Stimulated activated CD4-positive, alpha-beta T cell treated with anti-CD3 and anti-CD28 coated beads, TNF-alpha, amount 100 ng/mL, for 1 hour (primary cell): ENCODE data around the gene HERC5.
A peak's percentile ranks its signal among the peaks of the same experiment; 100 is the strongest.
"Not testable (repeated sequence)": the region's sequence is repeated elsewhere in the genome, so short reads cannot be mapped to it uniquely, and the experiment has no call there.

Source experiments
- DNase-seq, 3 donors: peaks; one replicate each; pipeline ENCODE4 v3.0.0-alpha.2; 2020; ENCODE audit warnings: low read depth in 3 of 3, low spot score in 1 of 3

The HERC5 gene

DNA sequence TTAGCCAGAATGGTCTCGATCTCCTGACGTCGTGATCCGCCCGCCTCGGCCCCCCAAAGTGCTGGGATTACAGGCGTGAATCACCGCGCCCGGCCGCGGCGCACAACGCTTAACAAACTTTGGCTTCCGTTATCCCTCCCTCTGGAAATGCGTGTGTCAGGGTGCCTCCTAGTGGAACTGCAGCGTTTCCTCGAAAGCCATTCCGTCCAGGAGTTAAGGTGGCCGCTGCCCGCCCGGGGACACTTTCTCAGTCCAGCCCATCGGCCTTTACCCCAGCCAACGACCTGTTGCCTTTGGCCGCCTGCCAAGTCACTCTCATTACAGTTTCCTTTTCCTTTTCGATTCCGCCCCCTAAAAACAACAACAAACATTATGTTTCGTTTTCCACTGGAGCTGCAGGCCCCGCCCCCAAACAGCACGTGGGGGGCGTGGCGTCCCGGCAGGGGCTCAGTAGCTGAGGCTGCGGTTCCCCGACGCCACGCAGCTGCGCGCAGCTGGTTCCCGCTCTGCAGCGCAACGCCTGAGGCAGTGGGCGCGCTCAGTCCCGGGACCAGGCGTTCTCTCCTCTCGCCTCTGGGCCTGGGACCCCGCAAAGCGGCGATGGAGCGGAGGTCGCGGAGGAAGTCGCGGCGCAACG, at the start of gene HERC5:
Gene HERC5, plus strand, starts transcription at position 450 of the 637 bp plus-strand sequence. Its CDS starts 151 bp downstream, at position 601.
- peak; percentile 76 to 81 (median 78) for DNase-seq

DNA sequence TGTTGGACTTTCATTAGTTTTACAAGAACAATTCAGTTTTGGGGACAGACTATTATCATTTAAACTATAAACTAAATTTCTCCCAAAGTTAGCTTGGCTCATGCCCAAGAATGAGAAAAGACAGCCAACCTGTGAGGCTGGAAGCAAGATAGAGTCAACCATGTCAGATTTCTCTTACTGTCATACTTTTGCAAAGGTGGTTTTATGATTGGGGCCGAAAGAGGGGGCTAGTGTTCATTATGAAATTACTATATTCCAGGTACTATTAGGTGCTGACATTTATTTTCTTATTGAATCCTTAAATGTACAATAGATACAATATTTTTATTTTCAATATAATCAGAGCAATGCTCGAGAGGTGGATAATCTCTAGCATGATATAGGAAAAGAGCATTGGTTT, 47.7 kb upstream of the HERC5 start:
- DNase-seq, result no peak

DNA sequence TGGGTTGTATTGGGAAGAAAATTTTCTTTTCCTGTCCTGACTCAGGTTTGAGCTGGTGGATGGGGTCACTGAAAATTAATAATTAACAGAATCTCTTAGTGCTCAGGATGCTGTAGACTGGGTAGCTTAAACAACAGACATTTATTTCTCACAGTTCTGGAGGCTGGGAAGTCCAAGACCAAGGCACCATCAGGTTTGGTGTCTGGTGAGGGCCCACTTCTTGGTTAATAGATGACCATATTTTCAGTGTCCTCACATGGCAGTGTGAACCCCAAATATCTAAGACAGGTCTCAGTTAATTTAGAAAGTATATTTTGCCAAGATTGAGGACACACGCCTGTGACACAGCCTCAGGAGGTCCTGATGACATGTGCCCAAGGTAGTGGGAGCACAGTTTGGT, 47.1 kb upstream of the HERC5 start:
- DNase-seq, result no peak

DNA sequence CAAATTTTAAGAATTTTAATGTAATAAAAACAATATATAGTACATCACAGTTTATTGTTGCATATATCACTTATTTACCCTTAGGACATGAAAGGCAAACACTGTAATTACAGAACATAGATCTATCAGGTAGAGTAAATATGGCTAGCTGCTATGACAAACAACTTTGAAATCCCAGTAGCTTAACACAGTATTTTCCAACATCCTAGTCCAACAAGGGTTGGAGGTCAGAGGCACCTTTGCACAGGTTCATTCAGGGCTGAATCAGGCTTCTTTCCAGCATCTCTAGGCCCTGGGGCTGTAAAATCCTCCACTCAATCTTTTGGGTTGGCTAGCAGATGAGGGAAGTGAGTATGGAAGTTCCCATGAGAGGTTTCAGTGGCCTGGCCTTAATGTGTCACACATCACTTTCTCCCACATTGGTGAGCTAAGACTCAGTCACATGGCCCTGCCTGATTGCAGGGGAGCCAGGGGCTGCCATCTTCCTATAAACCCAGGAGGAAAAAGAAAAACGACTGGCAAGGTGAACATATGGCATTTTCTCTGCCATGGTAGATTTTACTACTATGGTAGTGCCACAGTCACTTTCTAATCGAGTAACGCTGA, 45.3 kb upstream of the HERC5 start:
- no peak for DNase-seq

DNA sequence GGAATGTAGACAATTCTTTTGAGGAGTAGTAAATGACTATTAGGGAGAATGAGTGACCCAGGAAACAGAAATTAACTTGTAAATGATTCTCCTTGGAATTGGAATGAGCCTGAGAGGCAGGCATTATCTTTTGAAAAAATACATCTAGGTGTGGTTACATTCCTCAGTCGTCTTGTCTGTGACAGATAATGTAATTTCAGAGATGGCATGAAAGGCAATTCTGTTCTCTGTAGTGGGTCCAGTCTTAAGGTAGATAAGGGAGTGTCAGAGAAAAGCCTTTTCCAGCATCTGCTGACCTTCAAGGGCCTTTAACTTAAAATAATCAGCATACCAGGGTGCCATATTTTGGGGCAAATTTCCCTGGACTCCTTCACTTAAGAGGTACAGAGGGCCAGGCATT, 43.1 kb upstream of the HERC5 start:
- DNase-seq, result no peak

DNA sequence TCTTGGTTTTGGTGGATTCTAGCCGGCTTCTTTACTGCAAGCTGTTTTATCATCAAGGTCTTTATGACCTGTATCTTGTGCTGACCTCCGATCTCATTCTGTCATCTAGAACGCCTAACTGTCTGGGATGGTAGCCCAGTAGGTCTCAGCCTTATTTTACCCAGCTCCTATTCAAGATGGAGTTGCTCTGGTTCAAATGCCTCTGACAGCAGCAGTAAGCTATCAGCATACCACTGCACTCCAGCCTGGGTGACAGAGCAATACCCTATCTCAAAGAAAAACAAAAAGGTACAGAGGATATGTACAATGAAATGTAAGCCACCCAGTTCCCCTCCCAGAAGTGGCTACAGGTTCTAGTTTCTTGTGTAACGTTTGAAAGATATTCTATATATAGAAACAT, 42.2 kb upstream of the HERC5 start:
- DNase-seq, result no peak

DNA sequence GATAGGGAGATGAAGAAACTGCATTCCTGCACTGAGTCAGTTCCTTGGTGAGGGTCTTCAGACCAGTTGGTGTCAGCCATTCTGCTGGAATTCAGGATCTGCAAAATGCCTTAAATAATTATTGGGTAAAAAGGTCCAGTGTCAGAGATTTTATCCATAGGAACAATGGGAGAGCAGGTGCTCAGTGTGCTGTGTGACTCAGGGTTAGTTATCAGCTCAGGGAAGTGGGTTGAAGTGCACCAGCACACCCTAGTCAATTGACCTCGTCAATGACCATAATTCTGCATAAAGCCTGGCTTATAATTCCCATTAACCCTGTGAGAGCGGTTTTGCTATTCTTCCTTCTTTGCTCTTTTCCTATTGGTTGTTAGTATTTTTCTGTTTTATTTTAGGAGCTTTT, 40.9 kb upstream of the HERC5 start:
- DNase-seq, result no peak

DNA sequence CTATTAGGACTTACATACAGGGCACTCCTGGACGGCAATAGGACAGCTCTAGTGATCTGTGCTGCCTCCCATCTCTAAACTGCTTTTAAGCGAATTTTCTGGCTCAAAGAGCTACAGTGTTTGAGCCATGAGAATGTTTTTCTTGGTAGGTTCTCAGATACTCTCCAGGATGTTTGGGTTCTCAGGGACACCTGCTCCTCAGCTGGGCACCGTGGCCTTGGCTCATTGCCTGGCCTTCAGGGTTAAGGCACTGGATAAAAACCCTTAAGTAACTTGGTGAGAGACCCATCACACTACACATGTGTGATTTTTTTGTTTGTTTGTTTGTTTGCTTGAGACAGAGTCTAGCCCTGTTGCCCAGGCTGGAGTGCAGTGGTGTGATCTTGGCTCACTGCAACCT, 38.5 kb upstream of the HERC5 start:
- DNase-seq, result no peak

DNA sequence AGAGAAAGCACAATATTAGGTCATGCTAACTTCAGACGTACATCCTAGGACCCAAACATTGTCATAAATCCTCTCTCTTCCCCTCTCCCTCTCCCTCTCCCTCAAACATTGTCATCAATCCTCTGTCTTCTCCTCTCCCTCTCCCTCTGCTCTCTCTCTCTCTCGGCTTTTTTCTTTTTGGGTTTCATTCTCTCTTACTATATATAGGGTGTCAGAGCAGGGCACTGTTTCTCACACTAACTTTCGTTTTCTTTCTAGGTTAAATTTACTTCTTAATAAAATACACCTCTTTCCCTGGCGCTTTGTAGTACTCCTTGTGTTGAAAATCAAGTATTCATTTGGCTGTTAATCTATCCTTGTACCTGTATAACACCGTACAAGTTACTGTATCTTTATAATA, 37.0 kb upstream of the HERC5 start:
- no peak for DNase-seq

DNA sequence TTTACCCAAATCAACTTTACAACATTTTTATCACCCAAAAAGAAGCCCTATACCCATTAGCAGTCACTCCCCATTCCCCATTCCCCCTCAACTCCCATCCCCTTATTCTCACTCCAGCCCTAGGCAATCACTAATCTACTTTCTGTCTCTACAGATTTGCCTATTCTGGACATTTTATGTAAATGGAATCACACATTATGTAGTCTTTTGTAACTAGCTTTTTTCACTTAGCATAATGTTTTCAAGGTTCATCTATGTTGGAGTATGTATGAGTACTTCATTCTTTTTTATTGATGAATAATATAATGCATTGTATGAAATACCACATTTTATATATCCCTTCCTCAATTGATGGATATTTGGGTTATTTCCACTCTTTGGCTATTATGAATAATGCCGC, 36.1 kb upstream of the HERC5 start:
- DNase-seq, result no peak

DNA sequence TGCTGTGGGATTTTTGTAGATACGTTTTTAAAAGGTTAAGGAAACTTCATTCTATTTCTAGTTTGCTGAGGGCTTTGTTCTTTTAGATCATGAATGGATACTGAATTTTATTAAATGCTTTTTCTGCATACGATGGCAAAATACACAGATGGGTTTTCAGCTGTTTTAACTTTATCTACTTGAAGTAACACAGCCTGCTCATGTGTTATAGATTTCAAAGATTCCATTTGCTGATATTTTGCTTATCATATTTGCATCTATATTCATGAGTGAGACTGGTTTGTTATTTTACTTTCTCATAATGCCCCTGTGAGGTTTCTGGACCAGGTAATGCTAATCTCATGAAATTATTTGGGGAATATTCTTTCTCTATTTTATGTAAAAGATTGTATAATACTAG, 34.5 kb upstream of the HERC5 start:
- DNase-seq, result no peak

DNA sequence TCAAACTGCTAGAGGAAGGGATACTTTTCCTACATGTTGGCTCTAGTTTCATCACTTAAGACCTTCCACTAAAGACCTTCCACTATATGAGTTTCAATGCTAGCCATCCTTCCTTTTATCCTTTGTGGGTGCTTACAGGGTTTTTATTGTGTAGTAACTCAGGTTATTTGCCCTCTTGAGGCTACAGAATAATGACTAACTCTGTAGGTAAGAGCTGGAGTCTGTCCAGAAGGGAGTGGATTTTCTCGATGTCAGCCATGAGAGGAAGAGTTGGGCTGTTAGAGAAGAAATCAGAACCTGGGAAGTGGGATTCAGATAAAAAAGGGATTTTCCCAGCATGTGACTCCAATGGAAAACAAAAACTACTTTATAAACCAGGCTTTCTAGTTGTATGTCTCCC, 27.5 kb upstream of the HERC5 start:
- DNase-seq, result no peak

DNA sequence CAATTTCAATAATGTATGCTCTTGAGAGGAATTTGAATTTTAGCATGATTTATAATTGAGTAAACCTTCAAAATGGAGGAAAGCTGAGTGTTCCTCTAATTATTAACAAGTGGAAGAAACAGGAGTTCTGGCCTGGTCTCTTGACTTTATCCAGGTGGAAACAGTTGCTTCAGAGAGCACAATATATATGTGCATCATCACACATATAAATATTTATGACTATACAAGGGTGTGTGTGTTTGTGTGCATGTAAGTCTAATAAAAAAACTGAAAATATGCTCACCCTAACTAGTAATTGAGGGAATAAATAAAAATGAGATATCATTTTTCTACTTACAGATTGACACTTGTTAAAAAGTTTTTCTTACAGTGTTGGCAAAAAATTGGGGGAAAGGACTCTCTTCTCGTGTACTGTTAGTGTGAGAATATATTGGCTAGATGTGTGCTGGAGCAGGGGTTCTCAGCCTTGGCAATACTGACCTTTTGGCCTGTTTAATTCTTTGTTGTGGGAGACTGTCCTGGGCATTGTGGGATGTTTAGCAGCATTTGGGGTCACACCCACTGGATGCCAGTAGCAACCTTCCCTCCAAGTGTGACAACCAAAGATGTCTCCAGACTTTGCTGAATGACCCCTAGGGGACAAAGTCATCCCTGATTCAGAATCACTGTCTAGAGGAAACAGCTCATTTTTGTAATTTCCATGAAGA, 20.8 kb upstream of the HERC5 start:
- DNase-seq, result no peak

DNA sequence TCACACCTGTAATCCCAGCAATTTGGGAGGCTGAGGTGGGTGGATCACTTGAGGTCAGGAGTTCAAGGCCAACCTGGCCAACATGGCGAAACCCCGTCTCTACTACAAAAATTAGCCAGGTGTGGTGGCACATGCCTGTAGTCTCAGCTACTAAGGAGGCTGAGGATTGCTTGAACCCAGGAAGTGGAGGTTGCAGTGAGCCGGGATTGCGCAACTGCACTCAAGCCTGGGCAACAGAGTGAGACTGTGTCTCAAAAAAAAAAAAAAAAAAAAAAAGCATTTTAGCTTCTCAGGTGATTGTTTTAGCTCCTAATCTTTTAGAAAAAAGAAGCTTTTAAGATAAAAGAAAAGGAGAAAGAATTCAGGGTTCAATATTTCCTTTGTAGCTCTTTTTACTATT, 19.0 kb upstream of the HERC5 start:
- not testable (repeated sequence) for DNase-seq

DNA sequence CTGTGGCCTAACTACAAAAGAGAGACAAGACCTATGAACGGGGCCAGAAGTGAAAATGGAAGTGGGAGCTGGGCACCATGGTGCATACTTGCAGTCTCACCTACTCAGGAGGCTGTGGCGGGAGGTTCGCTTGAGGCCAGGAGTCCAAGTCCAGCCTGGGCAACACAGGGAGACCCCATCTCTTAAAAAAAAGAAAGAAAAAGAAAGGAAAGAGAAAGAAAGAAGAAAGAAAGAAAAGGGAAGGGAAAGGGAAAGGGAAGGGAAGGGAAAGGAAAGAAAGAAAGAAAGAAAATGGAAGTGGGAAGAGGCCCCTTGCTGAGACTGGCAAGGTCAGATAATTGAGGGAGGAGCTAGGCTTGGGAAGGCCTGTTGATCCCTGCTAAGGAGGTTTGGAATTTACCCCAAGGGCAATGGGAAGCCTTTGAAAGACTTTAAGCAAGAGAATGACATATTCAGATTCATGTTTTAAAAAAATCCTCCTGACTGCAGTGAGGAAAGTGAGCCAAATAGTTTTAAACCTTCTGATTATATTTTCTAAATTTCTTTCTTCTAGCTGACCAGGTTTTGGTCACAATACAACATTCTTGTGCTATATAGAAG, 17.7 kb upstream of the HERC5 start:
- no peak for DNase-seq

DNA sequence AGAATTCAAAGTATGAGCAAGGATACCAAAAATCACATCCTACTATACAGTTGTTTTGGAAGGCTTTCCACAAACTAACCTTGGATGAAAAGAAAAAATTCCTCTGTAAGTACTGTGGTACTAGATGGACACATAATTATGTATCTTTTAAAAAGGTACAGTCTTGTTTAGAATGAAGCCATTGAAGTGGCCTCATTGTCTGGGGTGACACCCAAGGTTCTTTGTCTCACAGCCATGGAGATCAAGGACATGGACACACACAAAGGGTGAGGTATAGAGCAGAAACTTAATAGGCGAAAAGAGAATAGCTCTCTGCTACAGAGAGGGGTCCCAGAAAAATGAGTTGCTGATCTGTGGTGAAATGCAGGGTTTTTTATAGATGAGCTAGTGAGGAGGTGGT, 16.8 kb upstream of the HERC5 start:
- DNase-seq, result no peak

DNA sequence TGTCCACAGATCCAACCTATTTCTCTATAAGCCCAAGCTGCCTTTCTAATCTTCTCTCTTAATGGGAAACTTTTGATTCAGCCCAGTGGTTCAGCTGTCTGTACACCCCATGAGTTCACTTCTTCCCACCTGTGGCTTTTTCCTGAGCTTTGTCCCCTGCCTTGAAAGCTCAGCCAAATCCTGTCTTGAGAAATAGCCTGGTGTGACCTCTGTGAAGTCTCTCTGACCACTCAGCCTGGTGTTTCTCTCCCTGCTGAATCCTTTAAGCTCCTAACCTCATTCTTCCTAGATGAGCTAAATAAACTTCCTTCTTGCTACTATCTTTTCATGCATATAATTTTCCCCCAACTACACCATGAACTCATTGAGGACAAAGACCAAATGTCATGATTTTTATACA, 15.2 kb upstream of the HERC5 start:
- no peak for DNase-seq

DNA sequence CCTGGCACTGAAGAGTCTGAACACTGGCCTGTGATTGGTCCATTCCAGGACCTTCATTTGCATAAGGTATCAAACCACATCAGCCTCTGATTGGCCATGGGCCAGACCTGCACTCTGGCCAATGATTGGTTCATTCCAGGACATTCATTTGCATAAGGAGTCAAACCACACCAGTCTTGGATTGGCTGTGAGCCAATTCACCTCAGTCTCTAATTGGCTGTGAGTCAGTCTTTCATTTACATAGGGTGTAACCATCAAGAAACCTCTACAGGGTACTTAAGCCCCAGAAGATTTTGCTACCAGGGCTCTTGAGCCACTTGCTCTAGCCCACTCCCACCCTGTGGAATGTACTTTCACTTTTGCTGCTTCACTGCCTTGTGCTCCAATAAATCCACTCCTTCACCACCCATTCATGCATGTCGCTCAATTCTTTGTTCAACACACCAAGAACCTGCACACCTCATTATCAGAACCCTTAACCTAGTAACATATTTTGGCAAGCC, 14.2 kb upstream of the HERC5 start:
- no peak for DNase-seq

DNA sequence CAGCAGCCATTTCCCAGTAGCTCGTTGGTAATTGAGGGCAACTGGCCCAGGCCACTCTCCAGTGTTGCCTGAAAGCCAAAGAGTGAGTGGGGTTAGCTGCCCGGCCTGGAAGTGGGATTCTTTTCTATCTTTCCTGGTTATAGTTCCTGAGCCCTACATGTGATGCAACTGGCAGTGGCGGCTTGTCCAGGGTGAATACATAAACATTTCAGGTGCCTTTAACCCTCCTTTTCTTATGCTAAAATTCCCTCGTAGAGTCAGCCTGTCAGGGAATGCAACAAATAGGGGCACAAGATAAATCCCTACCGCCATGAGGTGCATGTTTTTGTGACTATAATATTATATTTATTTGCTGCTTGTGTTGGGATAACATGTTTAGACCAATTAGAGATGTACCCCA, 13.4 kb upstream of the HERC5 start:
- DNase-seq, result no peak

DNA sequence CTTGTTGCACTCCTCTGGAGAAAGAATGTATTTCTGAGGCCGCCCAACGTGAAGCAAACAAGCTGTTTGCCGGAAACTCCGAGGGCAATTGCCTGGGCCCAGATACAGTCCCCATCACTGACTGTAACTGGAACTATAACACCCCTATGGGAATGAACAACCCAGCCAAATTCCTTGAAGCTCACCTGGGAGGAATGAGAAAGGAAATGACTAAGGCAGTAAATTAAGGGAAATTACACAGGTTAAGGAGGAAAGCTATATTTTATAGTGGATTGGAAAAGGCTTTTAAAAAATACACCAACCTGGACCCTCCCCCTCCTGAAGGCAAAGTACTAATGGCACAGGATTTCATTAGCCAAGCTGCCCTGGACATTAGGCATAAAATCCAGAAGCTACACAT, 11.7 kb upstream of the HERC5 start:
- DNase-seq, result no peak

DNA sequence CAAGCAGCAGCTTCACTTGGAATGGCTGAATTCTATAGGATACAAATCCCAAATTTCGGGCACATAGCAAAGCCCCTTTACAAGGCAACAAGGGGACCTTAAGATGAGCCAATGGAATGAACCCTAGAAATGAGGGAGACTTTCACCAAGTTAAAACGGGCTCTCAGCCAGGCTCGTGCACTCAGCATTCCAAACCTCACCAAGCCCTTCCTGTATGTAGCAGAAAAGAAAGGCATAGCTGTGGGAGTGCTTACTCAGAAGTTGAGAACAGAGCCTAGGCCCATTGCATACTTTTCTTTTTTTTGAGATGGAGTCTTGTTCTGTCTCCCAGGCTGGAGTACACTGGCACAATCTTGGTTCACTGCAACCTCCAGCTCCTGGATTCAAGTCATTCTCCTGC, 10.8 kb upstream of the HERC5 start:
- DNase-seq, result no peak
